Right hindlimb (tissue), 1 donor: Measurements from ENCODE around the gene ERP27.

Experiments used
- DNase-seq: peaks from one replicate; pipeline ENCODE4 v3.0.0-alpha.2; 2018

ERP27 gene

GRCh38 chr12:14959463-14959862, 21.1 kb upstream of the ERP27 start:
- no peak for DNase-seq

- DNase-seq: no peak
Measured at GRCh38 chr12:14959126-14959440, 20.7 kb upstream of the ERP27 start.

- no peak for DNase-seq
Measured at GRCh38 chr12:14958361-14959125, 20.2 kb upstream of the ERP27 start.

- no peak for DNase-seq
Measured at GRCh38 chr12:14957551-14958168, 19.3 kb upstream of the ERP27 start.

- DNase-seq: no peak
Measured at GRCh38 chr12:14956905-14957304, 18.6 kb upstream of the ERP27 start.

GRCh38 chr12:14956024-14956891, 17.9 kb upstream of the ERP27 start:
- no peak for DNase-seq

- no peak for DNase-seq
Measured at GRCh38 chr12:14954269-14954668, 15.9 kb upstream of the ERP27 start.

- no peak for DNase-seq
Measured at GRCh38 chr12:14953752-14954151, 15.4 kb upstream of the ERP27 start.

GRCh38 chr12:14952299-14952921, 14.1 kb upstream of the ERP27 start:
- DNase-seq: no peak

GRCh38 chr12:14951851-14952250, 13.5 kb upstream of the ERP27 start:
- DNase-seq: no peak

GRCh38 chr12:14950982-14951746, 12.8 kb upstream of the ERP27 start:
- DNase-seq: no peak

GRCh38 chr12:14950421-14950820, 12.1 kb upstream of the ERP27 start:
- no peak for DNase-seq

GRCh38 chr12:14949631-14950030, 11.3 kb upstream of the ERP27 start:
- DNase-seq: no peak

GRCh38 chr12:14948672-14949071, 10.3 kb upstream of the ERP27 start:
- peak; percentile 44 for DNase-seq

GRCh38 chr12:14946861-14947260, 8.5 kb upstream of the ERP27 start:
- DNase-seq: no peak

- DNase-seq: no peak
Measured at GRCh38 chr12:14946162-14946561, 7.8 kb upstream of the ERP27 start.

- DNase-seq: no peak
Measured at GRCh38 chr12:14942196-14942931, 4.0 kb upstream of the ERP27 start.

GRCh38 chr12:14941369-14941768, 3.0 kb upstream of the ERP27 start:
- DNase-seq: no peak

GRCh38 chr12:14937689-14938088, 648 bp downstream of the ERP27 start:
- DNase-seq: no peak

- no peak for DNase-seq
Measured at GRCh38 chr12:14937014-14937413, 1.3 kb downstream of the ERP27 start.

- no peak for DNase-seq
Measured at GRCh38 chr12:14936224-14936861, 2.0 kb downstream of the ERP27 start.
